ENCODE data around the gene ADAMTS6.

The ADAMTS6 gene

DNA sequence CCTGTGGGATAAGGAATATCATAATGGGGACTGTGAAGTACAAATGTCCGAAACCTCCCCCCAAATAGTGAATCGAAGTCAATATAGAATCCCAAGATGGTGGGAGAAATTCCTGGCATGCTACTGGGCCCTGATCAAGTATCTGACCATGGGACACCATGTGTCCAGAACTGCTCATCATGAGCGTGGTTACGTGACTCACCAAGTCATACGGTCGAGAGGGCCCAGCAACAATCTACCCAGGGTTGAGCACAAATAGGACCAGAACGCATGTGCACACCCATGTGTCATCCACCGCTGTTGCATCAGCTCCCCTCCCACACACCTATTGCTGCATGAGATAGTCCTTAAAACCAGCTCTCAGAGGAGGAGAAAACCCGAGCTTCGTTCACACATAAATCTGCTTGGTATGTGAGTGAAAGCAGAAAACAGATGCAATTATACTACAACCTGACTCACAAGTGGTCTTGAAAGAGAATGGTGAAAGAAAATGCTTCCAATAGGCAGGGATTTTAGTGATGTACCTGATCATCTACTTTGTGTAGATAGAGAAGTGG, 359.8 kb downstream of the ADAMTS6 start:
- H3K4me3 ChIP-seq (ENCODE audit: low read length in 2 of 2): no peak overlapping the region
- no peak overlapping the region for H3K9ac ChIP-seq (ENCODE audit: low read depth, low read length, poor library complexity)
- no peak overlapping the region for H2BK120ac ChIP-seq (ENCODE audit: low read depth, low read length)
- H3K36me3 ChIP-seq (replicated peaks in 1 of 2; ENCODE audit: control insufficient read depth in 2 of 2, insufficient read depth in 2 of 2, low read length in 2 of 2): no peaks in the 10 kb centered on the region
- no peak overlapping the region for H3K4me2 ChIP-seq (ENCODE audit: insufficient read depth, low read length, poor library complexity, severe bottlenecking)
- no peak overlapping the region for H3K23ac ChIP-seq (ENCODE audit: low read depth, low read length, poor library complexity)
- H4K8ac ChIP-seq (ENCODE audit: low read depth, low read length): no peak overlapping the region
- no peak overlapping the region for H2BK12ac ChIP-seq (ENCODE audit: low read length)
- H3K18ac ChIP-seq (ENCODE audit: low read length): no peak overlapping the region
- no peak overlapping the region for H3K4ac ChIP-seq (ENCODE audit: low read length)
- no peaks in the 10 kb centered on the region for H3K27me3 ChIP-seq (ENCODE audit: control insufficient read depth in 3 of 3, insufficient read depth in 3 of 3, low read depth in 1 of 3, low read length in 3 of 3)
- H2AFZ ChIP-seq (ENCODE audit: low read length): no peak overlapping the region
- H2BK15ac ChIP-seq (ENCODE audit: low read length): no peak overlapping the region
- no peak overlapping the region for H3K14ac ChIP-seq (ENCODE audit: low read length)
- H2BK5ac ChIP-seq (ENCODE audit: low read length): no peak overlapping the region
- H3K79me1 ChIP-seq (ENCODE audit: low read depth, low read length): no peaks in the 10 kb centered on the region
- peaks cover 0 to 4% of the 10 kb centered on the region in 2 donors for H3K9me3 ChIP-seq (replicated peaks in 1 of 2; ENCODE audit: control insufficient read depth in 2 of 2, insufficient read depth in 1 of 2, low read depth in 1 of 2, low read length in 2 of 2)
- no peak overlapping the region for H3K27ac ChIP-seq (replicated peaks; ENCODE audit: low read length)
- H4K91ac ChIP-seq (ENCODE audit: low read depth, low read length, poor library complexity): no peak overlapping the region
- H3K4me1 ChIP-seq (ENCODE audit: control insufficient read depth in 2 of 2, insufficient read depth in 1 of 2, low read depth in 1 of 2, low read length in 2 of 2): peaks cover 4 to 5% of the 10 kb centered on the region in 2 donors
- no peak overlapping the region for H2AK5ac ChIP-seq (ENCODE audit: low read depth, low read length)
- WGBS, 2 donors (ENCODE audit: extremely low coverage in 2 of 2, insufficient read length in 2 of 2, insufficient replicate concordance in 1 of 2): no CpG with 5 or more reads among the region's 10 CpGs
- DNase-seq (ENCODE audit: low spot score): no peak

DNA sequence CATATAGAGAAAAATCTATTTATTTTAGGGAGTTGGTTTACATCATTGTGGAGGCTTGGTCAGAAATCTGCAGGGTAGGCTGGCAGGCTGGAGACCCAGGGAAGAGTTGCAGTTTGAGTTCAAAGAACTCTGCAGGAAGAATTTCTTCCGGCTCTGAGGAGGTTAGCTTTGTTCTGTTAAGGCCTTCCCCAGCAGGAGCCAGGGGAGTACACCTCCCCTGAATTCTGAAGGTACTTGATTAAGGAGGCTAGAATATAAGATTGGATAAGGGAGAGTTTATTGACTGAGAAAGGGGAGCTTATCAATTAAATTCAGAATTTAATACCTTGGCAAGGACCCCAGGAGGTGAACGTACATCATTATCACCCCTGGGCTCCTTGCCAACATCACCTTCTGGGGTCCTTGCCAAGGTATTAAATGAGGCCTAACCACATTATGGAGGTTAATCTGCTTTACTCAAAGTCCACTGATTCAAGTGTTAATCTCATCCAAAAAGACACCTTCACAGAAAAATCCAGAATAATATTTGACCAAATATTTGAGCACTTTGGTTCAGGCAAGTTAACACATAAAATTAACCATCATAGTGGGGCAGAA, 361.3 kb downstream of the ADAMTS6 start:
- no CpG with 5 or more reads among the region's 2 CpGs for WGBS, 2 donors (ENCODE audit: extremely low coverage in 2 of 2, insufficient read length in 2 of 2, insufficient replicate concordance in 1 of 2)
- Histone ChIP-seq H3K4me1 (ENCODE audit: control insufficient read depth in 2 of 2, insufficient read depth in 1 of 2, low read depth in 1 of 2, low read length in 2 of 2) (no peaks in the 10 kb centered on the region), H4K8ac (ENCODE audit: low read depth, low read length) (no peak overlapping the region), H2BK120ac (ENCODE audit: low read depth, low read length) (no peak overlapping the region), H3K4me3 (ENCODE audit: low read length in 2 of 2) (no peak overlapping the region), H3K18ac (ENCODE audit: low read length) (no peak overlapping the region), H3K36me3 (replicated peaks in 1 of 2; ENCODE audit: control insufficient read depth in 2 of 2, insufficient read depth in 2 of 2, low read length in 2 of 2) (no peaks in the 10 kb centered on the region), H3K79me1 (ENCODE audit: low read depth, low read length) (no peaks in the 10 kb centered on the region), H2BK12ac (ENCODE audit: low read length) (no peak overlapping the region), H3K9ac (ENCODE audit: low read depth, low read length, poor library complexity) (no peak overlapping the region), H3K27me3 (ENCODE audit: control insufficient read depth in 3 of 3, insufficient read depth in 3 of 3, low read depth in 1 of 3, low read length in 3 of 3) (no peaks in the 10 kb centered on the region), H3K27ac (replicated peaks; ENCODE audit: low read length) (no peak overlapping the region), H2BK15ac (ENCODE audit: low read length) (no peak overlapping the region), H4K91ac (ENCODE audit: low read depth, low read length, poor library complexity) (no peak overlapping the region), H3K4ac (ENCODE audit: low read length) (no peak overlapping the region), H3K14ac (ENCODE audit: low read length) (no peak overlapping the region), H3K4me2 (ENCODE audit: insufficient read depth, low read length, poor library complexity, severe bottlenecking) (no peak overlapping the region), H2BK5ac (ENCODE audit: low read length) (no peak overlapping the region), H3K23ac (ENCODE audit: low read depth, low read length, poor library complexity) (no peak overlapping the region), H3K9me3 (replicated peaks in 1 of 2; ENCODE audit: control insufficient read depth in 2 of 2, insufficient read depth in 1 of 2, low read depth in 1 of 2, low read length in 2 of 2) (peaks cover 0 to 4% of the 10 kb centered on the region in 2 donors), H2AK5ac (ENCODE audit: low read depth, low read length) (no peak overlapping the region), H2AFZ (ENCODE audit: low read length) (no peak overlapping the region)
- no peak for DNase-seq (ENCODE audit: low spot score)

DNA sequence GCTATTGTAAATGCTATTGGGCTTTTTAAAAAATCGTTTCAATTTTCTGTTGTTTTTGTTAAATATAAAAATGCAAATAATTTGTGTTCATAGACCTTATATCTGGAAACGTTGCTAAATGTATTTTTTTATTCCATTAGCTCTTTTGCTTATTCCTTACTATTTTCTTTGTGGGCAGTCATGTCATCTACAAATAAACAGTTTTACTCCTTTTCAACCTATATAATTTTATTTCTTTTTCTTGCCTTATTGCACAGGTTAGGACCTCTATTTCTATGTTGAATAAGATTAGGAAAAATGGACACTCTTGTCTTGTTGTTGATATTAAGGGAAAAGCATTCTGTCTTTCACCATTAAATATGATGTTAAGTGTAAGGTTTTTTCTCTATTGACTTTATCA, 364.2 kb downstream of the ADAMTS6 start:
- Histone ChIP-seq H3K27me3 (ENCODE audit: control insufficient read depth in 3 of 3, insufficient read depth in 3 of 3, low read depth in 1 of 3, low read length in 3 of 3) (no peaks in the 10 kb centered on the region), H3K79me1 (ENCODE audit: low read depth, low read length) (no peaks in the 10 kb centered on the region), H4K8ac (ENCODE audit: low read depth, low read length) (no peak overlapping the region), H3K23ac (ENCODE audit: low read depth, low read length, poor library complexity) (no peak overlapping the region), H2BK12ac (ENCODE audit: low read length) (no peak overlapping the region), H3K18ac (ENCODE audit: low read length) (no peak overlapping the region), H2AK5ac (ENCODE audit: low read depth, low read length) (no peak overlapping the region), H3K9me3 (replicated peaks in 1 of 2; ENCODE audit: control insufficient read depth in 2 of 2, insufficient read depth in 1 of 2, low read depth in 1 of 2, low read length in 2 of 2) (peaks cover 0 to 4% of the 10 kb centered on the region in 2 donors), H2BK15ac (ENCODE audit: low read length) (no peak overlapping the region), H2BK5ac (ENCODE audit: low read length) (no peak overlapping the region), H3K4ac (ENCODE audit: low read length) (no peak overlapping the region), H2AFZ (ENCODE audit: low read length) (no peak overlapping the region), H3K9ac (ENCODE audit: low read depth, low read length, poor library complexity) (no peak overlapping the region), H3K4me3 (ENCODE audit: low read length in 2 of 2) (no peak overlapping the region), H4K91ac (ENCODE audit: low read depth, low read length, poor library complexity) (no peak overlapping the region), H3K4me1 (ENCODE audit: control insufficient read depth in 2 of 2, insufficient read depth in 1 of 2, low read depth in 1 of 2, low read length in 2 of 2) (no peaks in the 10 kb centered on the region), H3K27ac (replicated peaks; ENCODE audit: low read length) (no peak overlapping the region), H3K14ac (ENCODE audit: low read length) (no peak overlapping the region), H3K4me2 (ENCODE audit: insufficient read depth, low read length, poor library complexity, severe bottlenecking) (no peak overlapping the region), H2BK120ac (ENCODE audit: low read depth, low read length) (no peak overlapping the region), H3K36me3 (replicated peaks in 1 of 2; ENCODE audit: control insufficient read depth in 2 of 2, insufficient read depth in 2 of 2, low read length in 2 of 2) (no peaks in the 10 kb centered on the region)
- no CpG with 5 or more reads among the region's 2 CpGs for WGBS, 2 donors (ENCODE audit: extremely low coverage in 2 of 2, insufficient read length in 2 of 2, insufficient replicate concordance in 1 of 2)
- no peak for DNase-seq (ENCODE audit: low spot score)

DNA sequence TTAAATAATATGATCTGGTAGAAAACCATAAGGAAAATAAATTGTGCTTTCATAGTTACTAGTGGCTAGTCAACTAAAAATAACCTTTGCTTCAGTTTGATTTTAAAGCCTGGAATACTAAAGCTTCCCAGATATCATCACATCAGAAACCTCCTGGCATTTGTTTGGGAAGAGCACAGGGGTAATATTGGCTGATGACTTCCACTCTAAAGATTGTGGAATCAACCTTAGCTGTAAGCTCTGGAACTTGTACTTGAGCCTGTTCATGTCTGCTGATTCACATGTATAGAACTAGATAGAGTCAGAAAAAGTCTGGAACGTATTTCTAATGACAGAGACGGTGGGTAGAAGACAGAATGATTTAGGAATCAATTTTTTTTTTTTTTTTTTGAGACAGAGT, 367.9 kb downstream of the ADAMTS6 start:
- DNase-seq (ENCODE audit: low spot score): no peak
- Histone ChIP-seq H3K4me1 (ENCODE audit: control insufficient read depth in 2 of 2, insufficient read depth in 1 of 2, low read depth in 1 of 2, low read length in 2 of 2) (no peaks in the 10 kb centered on the region), H3K18ac (ENCODE audit: low read length) (no peak overlapping the region), H3K27me3 (ENCODE audit: control insufficient read depth in 3 of 3, insufficient read depth in 3 of 3, low read depth in 1 of 3, low read length in 3 of 3) (no peaks in the 10 kb centered on the region), H3K9ac (ENCODE audit: low read depth, low read length, poor library complexity) (no peak overlapping the region), H2BK12ac (ENCODE audit: low read length) (no peak overlapping the region), H2AFZ (ENCODE audit: low read length) (no peak overlapping the region), H3K9me3 (replicated peaks in 1 of 2; ENCODE audit: control insufficient read depth in 2 of 2, insufficient read depth in 1 of 2, low read depth in 1 of 2, low read length in 2 of 2) (peaks cover 0 to 4% of the 10 kb centered on the region in 2 donors), H3K36me3 (replicated peaks in 1 of 2; ENCODE audit: control insufficient read depth in 2 of 2, insufficient read depth in 2 of 2, low read length in 2 of 2) (no peaks in the 10 kb centered on the region), H2BK120ac (ENCODE audit: low read depth, low read length) (no peak overlapping the region), H3K14ac (ENCODE audit: low read length) (no peak overlapping the region), H3K4me3 (ENCODE audit: low read length in 2 of 2) (no peak overlapping the region), H3K4me2 (ENCODE audit: insufficient read depth, low read length, poor library complexity, severe bottlenecking) (no peak overlapping the region), H3K23ac (ENCODE audit: low read depth, low read length, poor library complexity) (no peak overlapping the region), H3K79me1 (ENCODE audit: low read depth, low read length) (no peaks in the 10 kb centered on the region), H3K27ac (replicated peaks; ENCODE audit: low read length) (no peak overlapping the region), H2BK5ac (ENCODE audit: low read length) (no peak overlapping the region), H2AK5ac (ENCODE audit: low read depth, low read length) (no peak overlapping the region), H4K8ac (ENCODE audit: low read depth, low read length) (no peak overlapping the region), H2BK15ac (ENCODE audit: low read length) (no peak overlapping the region), H3K4ac (ENCODE audit: low read length) (no peak overlapping the region), H4K91ac (ENCODE audit: low read depth, low read length, poor library complexity) (no peak overlapping the region)
- WGBS, 2 donors (ENCODE audit: extremely low coverage in 2 of 2, insufficient read length in 2 of 2, insufficient replicate concordance in 1 of 2): no CpG with 5 or more reads among the region's 2 CpGs
